WTC11 (cell line): Measurements from ENCODE around the gene RNF11.

ENCODE experiments used
- ATF2 ChIP-seq: sonication (generic); formaldehyde crosslinking; IDR thresholded peaks from 2 replicates; pipeline ENCODE4 v1.8.1; 2022; ENCODE audit warnings: low read depth, missing genetic modification reagents, borderline replicate concordance
- CTCF ChIP-seq: fragments of 200-600 bp; IDR thresholded peaks from 2 replicates; pipeline ENCODE4 v1.8.0; 2022; ENCODE audit warnings: antibody characterized with exemption
- MAX ChIP-seq: sonication (generic); formaldehyde crosslinking; IDR thresholded peaks from 2 replicates; pipeline ENCODE4 v1.8.0; 2022; ENCODE audit warnings: mild to moderate bottlenecking, missing genetic modification reagents

- no peak for TF ChIP-seq CTCF
- TF ChIP-seq MAX (CRISPR knock-in tag) = no peak
- no peak for TF ChIP-seq ATF2 (CRISPR knock-in tag)
Measured at GRCh38 chr1:51270751-51271150, 34.7 kb downstream of the RNF11 start.
